Inflammatory macrophage treated with lipopolysaccharide for 1 hour (primary cell): ENCODE measurements around the gene DAAM2.

Source experiments
- DNase-seq, 2 donors: peaks; one replicate each; pipeline ENCODE4 v3.0.0-alpha.2; 2020 to 2022

The DAAM2 gene

GRCh38 chr6:39791850-39792539 is at the start of gene DAAM2:
TSS of gene DAAM2 (plus strand) at chr6:39792376. CDS start at chr6:39856303, 63,927 bp downstream.
- DNase-seq, result no peak

GRCh38 chr6:39746795-39747194 is 45.4 kb upstream of the DAAM2 start:
- DNase-seq, result no peak

GRCh38 chr6:39752835-39753724 is 39.1 kb upstream of the DAAM2 start:
- DNase-seq, result no peak

GRCh38 chr6:39753725-39754045 is 38.5 kb upstream of the DAAM2 start:
- no peak for DNase-seq

GRCh38 chr6:39754514-39755115 is 37.6 kb upstream of the DAAM2 start:
- no peak for DNase-seq

GRCh38 chr6:39755231-39755630 is 36.9 kb upstream of the DAAM2 start:
- DNase-seq, result no peak

- DNase-seq, result no peak
Measured at GRCh38 chr6:39756582-39756981, 35.6 kb upstream of the DAAM2 start.

GRCh38 chr6:39758905-39759605 is 33.1 kb upstream of the DAAM2 start:
- no peak for DNase-seq

- DNase-seq, result no peak
Measured at GRCh38 chr6:39760226-39760952, 31.8 kb upstream of the DAAM2 start.

- DNase-seq, result no peak
Measured at GRCh38 chr6:39765508-39766065, 26.6 kb upstream of the DAAM2 start.

- no peak for DNase-seq
Measured at GRCh38 chr6:39769012-39769411, 23.2 kb upstream of the DAAM2 start.

- DNase-seq, result no peak
Measured at GRCh38 chr6:39770446-39770845, 21.7 kb upstream of the DAAM2 start.

GRCh38 chr6:39772559-39773273 is 19.5 kb upstream of the DAAM2 start:
- DNase-seq, result no peak

GRCh38 chr6:39773782-39774181 is 18.4 kb upstream of the DAAM2 start:
- no peak for DNase-seq

- DNase-seq, result no peak
Measured at GRCh38 chr6:39776581-39776980, 15.6 kb upstream of the DAAM2 start.

- no peak for DNase-seq
Measured at GRCh38 chr6:39777218-39777617, 15.0 kb upstream of the DAAM2 start.

GRCh38 chr6:39777661-39778060 is 14.5 kb upstream of the DAAM2 start:
- no peak for DNase-seq

GRCh38 chr6:39778581-39779255 is 13.5 kb upstream of the DAAM2 start:
- no peak for DNase-seq

GRCh38 chr6:39785281-39785680 is 6.9 kb upstream of the DAAM2 start:
- DNase-seq, result no peak

- no peak for DNase-seq
Measured at GRCh38 chr6:39786649-39787048, 5.5 kb upstream of the DAAM2 start.

- no peak for DNase-seq
Measured at GRCh38 chr6:39787322-39787721, 4.9 kb upstream of the DAAM2 start.
